ENCODE data around the gene NKAIN4. TPM values are rescaled to one million over a fixed set of nuclear protein-coding genes. Genes with fewer than 3 reads are reported as not detected.

Gene NKAIN4
- total RNA-seq, 3 donors from 2014 or later: 1.6 TPM; not detected in 2

DNA sequence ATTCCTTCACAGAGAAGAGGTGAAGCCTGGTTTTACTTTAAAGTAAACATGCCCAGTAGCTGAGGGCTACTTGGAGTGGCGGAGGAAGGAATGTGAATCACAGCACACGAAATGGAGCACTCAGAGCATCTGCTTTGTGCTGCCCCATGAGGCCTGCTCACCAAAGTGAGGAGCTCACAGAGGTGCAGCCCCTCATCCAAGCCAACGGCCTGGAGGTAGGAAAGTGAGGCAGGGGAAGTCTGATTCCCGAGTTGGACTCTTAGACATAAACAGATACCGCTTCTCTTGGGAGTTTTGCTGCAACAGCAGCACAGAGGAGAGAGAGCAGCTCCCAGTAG, 41.9 kb downstream of the NKAIN4 start:
- H3K4me1 ChIP-seq (ENCODE audit: low read depth): peaks cover 28% of the 10 kb centered on the region
- H3K4me3 ChIP-seq: no peak overlapping the region
- no peaks in the 10 kb centered on the region for H3K9me3 ChIP-seq
- no peak for DNase-seq
- ATAC-seq: no peak
- intact Hi-C loops (cut with DNase I, micrococcal nuclease): no loop called here
- no peaks in the 10 kb centered on the region for H3K36me3 ChIP-seq (ENCODE audit: low read depth)
- TF ChIP-seq, protein P1, sequence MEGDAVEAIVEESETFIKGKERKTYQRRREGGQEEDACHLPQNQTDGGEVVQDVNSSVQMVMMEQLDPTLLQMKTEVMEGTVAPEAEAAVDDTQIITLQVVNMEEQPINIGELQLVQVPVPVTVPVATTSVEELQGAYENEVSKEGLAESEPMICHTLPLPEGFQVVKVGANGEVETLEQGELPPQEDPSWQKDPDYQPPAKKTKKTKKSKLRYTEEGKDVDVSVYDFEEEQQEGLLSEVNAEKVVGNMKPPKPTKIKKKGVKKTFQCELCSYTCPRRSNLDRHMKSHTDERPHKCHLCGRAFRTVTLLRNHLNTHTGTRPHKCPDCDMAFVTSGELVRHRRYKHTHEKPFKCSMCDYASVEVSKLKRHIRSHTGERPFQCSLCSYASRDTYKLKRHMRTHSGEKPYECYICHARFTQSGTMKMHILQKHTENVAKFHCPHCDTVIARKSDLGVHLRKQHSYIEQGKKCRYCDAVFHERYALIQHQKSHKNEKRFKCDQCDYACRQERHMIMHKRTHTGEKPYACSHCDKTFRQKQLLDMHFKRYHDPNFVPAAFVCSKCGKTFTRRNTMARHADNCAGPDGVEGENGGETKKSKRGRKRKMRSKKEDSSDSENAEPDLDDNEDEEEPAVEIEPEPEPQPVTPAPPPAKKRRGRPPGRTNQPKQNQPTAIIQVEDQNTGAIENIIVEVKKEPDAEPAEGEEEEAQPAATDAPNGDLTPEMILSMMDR (IDR thresholded peaks at IDR 0.05): no peak

- intact Hi-C loops (cut with DNase I, micrococcal nuclease): no loop called here
- H3K36me3 ChIP-seq (ENCODE audit: low read depth): no peaks in the 10 kb centered on the region
- peaks cover 20% of the 10 kb centered on the region for H3K4me1 ChIP-seq (ENCODE audit: low read depth)
- no peak overlapping the region for H3K4me3 ChIP-seq
- DNase-seq: peak in 1 of 3 donors; percentile 11
- TF ChIP-seq, protein P1 (IDR thresholded peaks at IDR 0.05): no peak
- no peak for ATAC-seq
- H3K9me3 ChIP-seq: no peaks in the 10 kb centered on the region
These were observed 44.2 kb downstream of the NKAIN4 start for GRCh38 chr20:63210011-63210605.

DNA sequence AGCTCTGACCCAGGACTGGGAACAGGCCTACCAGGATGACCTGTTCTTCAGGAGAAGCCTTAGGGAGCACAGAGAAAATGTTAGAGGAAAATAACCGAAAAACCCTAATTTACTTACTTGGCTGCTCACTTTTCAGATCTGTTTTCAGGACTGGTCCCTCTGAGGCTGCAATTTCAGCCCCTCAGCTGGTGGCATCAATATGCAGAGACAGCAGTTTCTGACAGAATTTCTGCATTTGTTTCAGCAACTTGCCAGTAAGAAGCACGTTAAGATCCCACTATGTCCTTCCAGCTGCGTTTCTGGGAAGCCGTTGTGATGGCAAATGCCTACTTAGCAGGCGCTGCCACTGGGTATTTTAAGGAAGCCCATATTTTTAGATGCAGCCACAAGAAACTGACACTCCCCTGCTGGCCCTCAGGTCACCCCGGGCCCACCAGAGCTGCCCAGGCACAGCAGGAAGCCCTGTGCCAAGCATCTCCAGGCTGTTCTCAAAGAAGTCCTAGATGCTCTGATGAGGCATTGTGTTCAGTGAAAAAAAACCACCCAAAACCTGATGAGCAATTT, 45.8 kb downstream of the NKAIN4 start:
- Histone ChIP-seq H3K4me3 (no peak overlapping the region), H3K9me3 (no peaks in the 10 kb centered on the region), H3K36me3 (ENCODE audit: low read depth) (no peaks in the 10 kb centered on the region), H3K4me1 (ENCODE audit: low read depth) (peaks cover 8% of the 10 kb centered on the region)
- intact Hi-C loops (cut with DNase I, micrococcal nuclease): no loop called here
- DNase-seq (peak in 1 of 3 donors; percentile 17), ATAC-seq (no peak)
- TF ChIP-seq, protein P1 (IDR thresholded peaks at IDR 0.05): no peak

DNA sequence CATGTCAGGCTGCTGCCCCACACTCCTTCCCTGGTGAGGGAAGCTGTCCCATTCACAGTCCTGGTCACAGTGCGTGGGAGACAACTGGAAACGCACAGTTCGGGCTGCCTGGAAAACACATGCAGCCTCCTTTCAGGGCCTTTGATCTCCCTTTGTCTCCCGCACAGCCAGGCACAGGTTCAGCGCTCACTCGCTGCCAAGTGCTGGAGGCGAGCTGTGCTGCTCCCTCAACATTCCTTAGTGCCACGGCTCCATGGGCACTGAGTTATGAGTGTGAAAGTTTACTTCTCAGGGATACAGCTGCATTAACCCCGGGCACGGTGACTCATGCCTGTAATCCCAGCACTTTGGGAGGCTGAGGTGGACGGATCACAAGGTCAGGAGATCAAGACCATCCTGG, 47.4 kb downstream of the NKAIN4 start:
- TF ChIP-seq, protein P1 (IDR thresholded peaks at IDR 0.05): no peak
- no peaks in the 10 kb centered on the region for H3K36me3 ChIP-seq (ENCODE audit: low read depth)
- intact Hi-C loops (cut with DNase I, micrococcal nuclease): no loop called here
- ATAC-seq (no peak), DNase-seq (peak in 1 of 3 donors; percentile 11)
- no peak overlapping the region for H3K4me3 ChIP-seq
- no peaks in the 10 kb centered on the region for H3K4me1 ChIP-seq (ENCODE audit: low read depth)
- H3K9me3 ChIP-seq: no peaks in the 10 kb centered on the region

DNA sequence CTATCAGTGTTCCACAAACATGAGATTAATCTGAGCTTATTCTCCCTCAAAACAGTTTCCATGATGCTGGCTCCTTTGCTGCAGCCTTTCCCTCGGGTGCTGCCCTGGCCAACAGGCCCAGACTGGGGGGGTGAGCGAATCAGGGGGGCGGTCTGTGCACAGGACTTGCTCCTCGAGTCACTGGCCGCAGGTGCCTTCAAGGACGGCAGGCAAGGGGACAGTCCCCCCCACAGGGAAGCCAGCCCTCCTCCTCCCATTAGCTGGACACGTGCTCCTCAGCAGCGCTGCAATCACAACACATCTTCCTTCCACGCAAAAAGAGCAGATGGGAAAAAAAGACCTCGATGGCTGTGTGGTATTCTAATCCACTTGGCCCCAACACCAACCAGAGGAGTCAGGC, 48.4 kb downstream of the NKAIN4 start:
- ATAC-seq (no peak), DNase-seq (peak in 1 of 3 donors; percentile 33)

More for the DNA sequence above, 48.4 kb downstream of the NKAIN4 start:
- Histone ChIP-seq H3K36me3 (ENCODE audit: low read depth) (no peaks in the 10 kb centered on the region), H3K4me1 (ENCODE audit: low read depth) (no peaks in the 10 kb centered on the region), H3K9me3 (no peaks in the 10 kb centered on the region), H3K4me3 (no peak overlapping the region)
- intact Hi-C loops (cut with DNase I, micrococcal nuclease): no loop called here
- TF ChIP-seq, protein P1 (IDR thresholded peaks at IDR 0.05): no peak

All from mucosa of descending colon (tissue), 3 donors.